Fibroblast of lung (primary cell): ENCODE results near the gene VPS13C. TPM values are rescaled to one million over a fixed set of nuclear protein-coding genes. Genes with fewer than 3 reads are reported as not detected.

Experiments used
- DNase-seq, 2 donors: peaks; one replicate each; pipeline versions ENCODE4 v3.0.0 to v3.0.0-alpha.2; 2010; ENCODE audit warnings: low read depth in 2 of 2
- H2AFZ ChIP-seq: 2 replicates; pipeline ENCODE4 v1.5.1; 2012; ENCODE audit warnings: low read length, control low read depth, inconsistent platforms
- H3K27ac ChIP-seq: 2 replicates; pipeline ENCODE4 v1.5.1; 2011; ENCODE audit warnings: low read length, control low read depth; ENCODE audit not compliant: insufficient read depth
- H3K27me3 ChIP-seq: 2 replicates; pipeline ENCODE4 v1.5.1; 2011; ENCODE audit warnings: mild to moderate bottlenecking, low read length; ENCODE audit not compliant: control insufficient read depth, insufficient read depth
- H3K36me3 ChIP-seq: 2 replicates; pipeline ENCODE4 v1.5.1; 2011; ENCODE audit warnings: low read length; ENCODE audit not compliant: control insufficient read depth, insufficient read depth
- H3K4me1 ChIP-seq: 2 replicates; pipeline ENCODE4 v1.5.1; 2011; ENCODE audit warnings: low read length; ENCODE audit not compliant: control insufficient read depth, insufficient read depth; ENCODE audit errors: extremely low read depth
- H3K4me2 ChIP-seq: 2 replicates; pipeline ENCODE4 v1.5.1; 2011; ENCODE audit warnings: low read length, control low read depth; ENCODE audit not compliant: insufficient read depth; ENCODE audit errors: extremely low read depth
- H3K4me3 ChIP-seq, 4 experiments: fragments of 200-600 bp in 1 of 4; sonication (generic) in 1 of 4; replicated peaks in 1 of 4; 2 replicates each; pipeline ENCODE4 v1.5.1; 2011 to 2016; ENCODE audit warnings: low read length in 4 of 4, low read depth in 3 of 4, mild to moderate bottlenecking in 3 of 4, control low read depth in 2 of 4, inconsistent platforms in 1 of 4, mixed read lengths in 1 of 4; ENCODE audit not compliant: insufficient read depth in 1 of 4; ENCODE audit errors: control extremely low read depth in 1 of 4
- H3K79me2 ChIP-seq: 2 replicates; pipeline ENCODE4 v1.5.1; 2012; ENCODE audit warnings: mild to moderate bottlenecking, low read length, inconsistent platforms; ENCODE audit not compliant: control insufficient read depth, insufficient read depth
- H3K9ac ChIP-seq: 2 replicates; pipeline ENCODE4 v1.5.1; 2011; ENCODE audit warnings: mild to moderate bottlenecking, low read length, control low read depth; ENCODE audit not compliant: insufficient read depth
- H3K9me3 ChIP-seq: 2 replicates; pipeline ENCODE4 v1.5.1; 2012; ENCODE audit warnings: low read depth, low read length; ENCODE audit not compliant: control insufficient read depth, insufficient read depth
- H4K20me1 ChIP-seq: 2 replicates; pipeline ENCODE4 v1.5.1; 2011; ENCODE audit warnings: low read length; ENCODE audit not compliant: control insufficient read depth, insufficient read depth; ENCODE audit errors: extremely low read depth
- EZH2 ChIP-seq: IDR thresholded peaks from 2 replicates; pipeline ENCODE4 v1.5.1; 2012; ENCODE audit warnings: low read length, control low read depth, mild to moderate bottlenecking; ENCODE audit errors: missing control alignments
- polyA plus RNA-seq, 2 donors: library from polyadenylated mRNA; depleted of rRNA in 1 of 2; stranded (reverse) in 1 of 2; unstranded in 1 of 2; fragments of >200 nt; gene quantifications; 2 replicates each; pipeline ENCODE4 v1.2.1, GENCODE V29; 2011 to 2012; ENCODE audit warnings: missing spikeins in 1 of 2
- total RNA-seq: library from RNA; depleted of rRNA; stranded (reverse); fragments of >200 nt; gene quantifications from 2 replicates; pipeline ENCODE4 v1.2.1, GENCODE V29; 2014
- TF ChIP-seq, protein P1 (sequence below), 2 donors: IDR thresholded peaks in 1 of 2; conservative IDR thresholded peaks in 1 of 2; 1 replicate in 1 of 2; 2 replicates in 1 of 2; pipeline ENCODE4 v1.5.1; 2011 to 2012; ENCODE audit warnings: low read length in 2 of 2, control low read depth in 1 of 2, inconsistent platforms in 1 of 2, low read depth in 1 of 2, mild to moderate bottlenecking in 1 of 2

VPS13C gene
- total and polyA plus RNA-seq, 2 donors (not counting 1 experiment from before 2014, with no cell fraction given), result 19.6 to 82.7 TPM

DNA sequence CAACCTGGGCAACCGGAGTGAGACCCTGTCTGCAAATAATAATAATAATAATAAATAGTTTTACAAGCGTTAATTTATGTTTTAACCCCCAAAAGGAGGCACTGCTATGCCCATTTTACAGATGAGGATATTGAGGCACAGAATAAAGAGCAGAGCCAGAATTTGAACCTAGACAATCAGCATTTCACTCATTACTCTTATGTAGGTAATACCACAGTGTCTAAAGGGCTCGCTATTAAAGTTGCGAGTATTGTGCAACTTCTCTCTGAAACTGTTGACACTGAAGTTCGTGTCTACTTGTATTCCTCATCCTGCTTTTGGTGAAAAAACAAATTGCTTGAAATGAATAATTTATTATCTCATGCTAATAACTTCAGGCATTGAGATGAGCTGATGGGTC is 9.3 kb upstream of the VPS13C start:
- DNase-seq, result no peak
- no peaks in the 10 kb centered on the region for H3K36me3 ChIP-seq
- H2AFZ ChIP-seq, result no peak overlapping the region
- no peak overlapping the region for H3K4me3 ChIP-seq
- H4K20me1 ChIP-seq, result no peaks in the 10 kb centered on the region
- no peak overlapping the region for H3K9ac ChIP-seq
- H3K4me1 ChIP-seq, result no peaks in the 10 kb centered on the region
- no peak for TF ChIP-seq EZH2
- peaks cover 13% of the 10 kb centered on the region for H3K27me3 ChIP-seq
- no peak overlapping the region for H3K4me2 ChIP-seq
- no peak overlapping the region for H3K27ac ChIP-seq
- H3K9me3 ChIP-seq, result no peaks in the 10 kb centered on the region
- no peaks in the 10 kb centered on the region for H3K79me2 ChIP-seq

DNA sequence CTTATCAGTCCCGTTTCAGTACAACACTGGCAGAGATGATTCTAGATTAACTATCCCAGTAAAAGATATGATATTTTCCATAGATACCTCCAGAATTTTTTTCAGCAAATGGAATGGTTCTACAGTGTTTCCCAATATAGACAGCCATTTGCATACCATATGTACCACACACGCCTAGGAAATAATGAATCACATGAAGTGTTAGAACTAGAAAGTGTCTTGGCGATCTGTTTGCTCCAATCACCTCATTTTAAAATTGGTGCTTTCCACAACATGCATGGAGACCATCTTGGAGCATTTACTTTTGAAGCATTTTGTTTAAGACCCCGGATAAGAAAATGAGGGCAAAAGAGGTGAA is 8.5 kb upstream of the VPS13C start:
- no peak overlapping the region for H3K27ac ChIP-seq
- no peaks in the 10 kb centered on the region for H3K36me3 ChIP-seq
- TF ChIP-seq, protein P1, sequence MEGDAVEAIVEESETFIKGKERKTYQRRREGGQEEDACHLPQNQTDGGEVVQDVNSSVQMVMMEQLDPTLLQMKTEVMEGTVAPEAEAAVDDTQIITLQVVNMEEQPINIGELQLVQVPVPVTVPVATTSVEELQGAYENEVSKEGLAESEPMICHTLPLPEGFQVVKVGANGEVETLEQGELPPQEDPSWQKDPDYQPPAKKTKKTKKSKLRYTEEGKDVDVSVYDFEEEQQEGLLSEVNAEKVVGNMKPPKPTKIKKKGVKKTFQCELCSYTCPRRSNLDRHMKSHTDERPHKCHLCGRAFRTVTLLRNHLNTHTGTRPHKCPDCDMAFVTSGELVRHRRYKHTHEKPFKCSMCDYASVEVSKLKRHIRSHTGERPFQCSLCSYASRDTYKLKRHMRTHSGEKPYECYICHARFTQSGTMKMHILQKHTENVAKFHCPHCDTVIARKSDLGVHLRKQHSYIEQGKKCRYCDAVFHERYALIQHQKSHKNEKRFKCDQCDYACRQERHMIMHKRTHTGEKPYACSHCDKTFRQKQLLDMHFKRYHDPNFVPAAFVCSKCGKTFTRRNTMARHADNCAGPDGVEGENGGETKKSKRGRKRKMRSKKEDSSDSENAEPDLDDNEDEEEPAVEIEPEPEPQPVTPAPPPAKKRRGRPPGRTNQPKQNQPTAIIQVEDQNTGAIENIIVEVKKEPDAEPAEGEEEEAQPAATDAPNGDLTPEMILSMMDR (conservative IDR thresholded peaks at IDR 0.05 in 1 of 2, IDR thresholded peaks at IDR 0.05 in 1 of 2; ENCODE audit: low read depth in 1 of 2, low read length in 2 of 2), result no peak
- no peak for TF ChIP-seq EZH2
- H3K4me1 ChIP-seq, result no peaks in the 10 kb centered on the region
- H3K27me3 ChIP-seq, result peaks cover 13% of the 10 kb centered on the region
- DNase-seq, result peak in 1 of 2 donors; percentile 10
- H3K9ac ChIP-seq, result no peak overlapping the region
- peak overlapping the region in 3 of 4 experiments; percentile 18 to 36 (median 30) for H3K4me3 ChIP-seq
- H3K9me3 ChIP-seq, result no peaks in the 10 kb centered on the region
- no peaks in the 10 kb centered on the region for H4K20me1 ChIP-seq
- peak overlapping the region; percentile 63 for H3K4me2 ChIP-seq
- H3K79me2 ChIP-seq, result no peaks in the 10 kb centered on the region
- no peak overlapping the region for H2AFZ ChIP-seq

DNA sequence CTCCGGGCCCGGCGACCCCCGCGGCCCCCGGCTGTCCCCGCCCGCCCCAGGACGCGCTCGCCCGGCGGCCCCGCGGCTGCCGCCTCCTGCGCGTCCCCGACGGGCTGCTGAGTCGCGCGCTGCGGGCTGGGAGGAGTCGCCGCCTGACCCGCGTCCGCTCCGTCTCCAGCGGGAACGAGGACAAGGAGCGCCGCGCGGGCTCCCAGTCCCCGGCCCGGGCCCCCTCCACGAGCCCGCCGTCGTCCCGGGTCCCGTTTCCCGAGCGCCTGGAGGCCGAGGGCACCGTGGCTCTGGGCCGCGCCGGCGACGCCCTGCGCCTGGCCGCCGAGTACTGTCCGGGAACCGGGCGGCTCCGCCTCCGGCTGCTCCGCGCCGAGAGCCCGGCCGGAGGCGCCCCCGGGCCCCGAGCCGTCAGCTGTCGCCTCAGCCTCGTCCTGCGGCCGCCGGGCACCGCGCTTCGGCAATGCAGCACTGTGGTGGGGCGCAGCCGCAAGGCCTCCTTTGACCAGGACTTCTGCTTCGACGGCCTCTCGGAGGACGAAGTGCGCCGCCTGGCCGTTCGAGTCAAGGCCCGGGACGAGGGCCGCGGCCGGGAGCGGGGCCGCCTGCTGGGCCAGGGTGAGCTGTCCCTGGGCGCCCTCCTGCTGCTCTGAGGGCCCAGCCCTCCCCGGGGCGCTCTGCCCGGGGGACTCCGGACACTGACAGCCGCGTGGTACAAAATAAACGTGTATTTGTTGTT is 8.0 kb upstream of the VPS13C start:
- H4K20me1 ChIP-seq, result no peaks in the 10 kb centered on the region
- H3K9ac ChIP-seq, result peak overlapping the region; percentile 8

More for the DNA sequence above, 8.0 kb upstream of the VPS13C start:
- no peaks in the 10 kb centered on the region for H3K9me3 ChIP-seq
- no peaks in the 10 kb centered on the region for H3K4me1 ChIP-seq
- H3K36me3 ChIP-seq, result no peaks in the 10 kb centered on the region
- H3K4me3 ChIP-seq, result peak overlapping the region; percentile 18 to 39 (median 33)
- no peak overlapping the region for H3K27ac ChIP-seq
- no peak overlapping the region for H2AFZ ChIP-seq
- H3K79me2 ChIP-seq, result no peaks in the 10 kb centered on the region
- DNase-seq, result peak; percentile 46 to 48
- peaks cover 17% of the 10 kb centered on the region for H3K27me3 ChIP-seq
- peak overlapping the region; percentile 63 for H3K4me2 ChIP-seq
- TF ChIP-seq, protein P1 (conservative IDR thresholded peaks at IDR 0.05 in 1 of 2, IDR thresholded peaks at IDR 0.05 in 1 of 2; ENCODE audit: low read depth in 1 of 2, low read length in 2 of 2), result no peak
